ENCODE data around the gene MAP4. TPM values are rescaled to one million over a fixed set of nuclear protein-coding genes. Genes with fewer than 3 reads are reported as not detected.

The MAP4 gene
- total and polyA plus RNA-seq, 4 donors = 110 to 467 (median 266) TPM

DNA sequence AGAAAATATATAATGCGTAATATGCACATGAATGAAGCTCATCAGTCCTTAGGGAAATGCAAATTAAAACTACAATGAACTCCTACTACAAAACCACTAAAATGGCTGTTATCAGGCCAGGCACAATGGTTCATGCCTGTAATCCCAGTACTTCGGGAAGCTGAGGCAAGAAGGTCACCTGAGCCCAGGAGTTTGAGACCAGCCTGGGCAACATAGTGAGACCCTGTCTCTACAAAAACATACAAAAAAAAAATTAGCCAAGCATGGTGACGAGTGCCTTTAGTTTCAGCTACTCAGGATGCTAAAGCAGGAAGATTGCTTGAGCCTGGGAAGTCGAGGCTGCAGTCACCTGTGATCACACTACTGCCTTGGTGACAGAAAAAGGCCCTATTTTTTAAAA lies 85.2 kb downstream of the MAP4 start:
- 92 to 93% methylated on average over 4 of the region's 4 CpGs for WGBS, 2 donors
- Histone ChIP-seq H3K27ac (ENCODE audit: low read depth in 1 of 2, low read length in 2 of 2) (no peak overlapping the region), H3K4me1 (ENCODE audit: control insufficient read depth in 1 of 2, insufficient read depth in 2 of 2, low read length in 2 of 2) (no peaks in the 10 kb centered on the region)

DNA sequence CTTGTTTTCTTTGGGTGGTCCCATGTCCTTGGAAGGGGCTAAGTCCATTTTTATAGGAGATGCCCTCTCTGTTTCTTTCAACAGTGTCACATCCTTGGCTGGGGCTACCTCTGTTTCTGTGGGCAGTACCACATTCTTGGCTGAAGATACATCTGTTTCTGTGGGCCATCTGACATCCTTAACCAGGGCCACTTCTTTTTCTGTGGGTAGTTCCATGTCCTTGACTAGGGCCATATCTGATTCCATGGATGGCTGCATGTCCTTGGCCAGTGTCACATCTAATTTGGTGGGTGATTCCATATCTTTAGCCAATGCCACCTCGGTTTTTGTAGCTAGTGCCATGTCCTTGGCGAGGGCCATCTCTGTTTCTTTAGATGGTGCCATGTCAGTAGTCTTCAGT lies 99.5 kb downstream of the MAP4 start:
- 81 to 86% methylated on average over 2 of the region's 2 CpGs for WGBS, 2 donors
- no peaks in the 10 kb centered on the region for H3K4me1 ChIP-seq (ENCODE audit: control insufficient read depth in 1 of 2, insufficient read depth in 2 of 2, low read length in 2 of 2)
- no peak for DNase-seq
- ATAC-seq (ENCODE audit: low FRiP score) = no peak
- H3K27ac ChIP-seq (ENCODE audit: low read depth in 1 of 2, low read length in 2 of 2) = peak overlapping the region in 1 of 2 donors; percentile 33
- H3K36me3 ChIP-seq (ENCODE audit: control insufficient read depth in 1 of 2, insufficient read depth in 2 of 2, low read length in 1 of 2) = peaks cover 5 to 19% of the 10 kb centered on the region in 2 donors
- no peaks in the 10 kb centered on the region for H3K27me3 ChIP-seq (ENCODE audit: control insufficient read depth in 1 of 2, insufficient read depth in 2 of 2, low read length in 1 of 2)
- H3K4me3 ChIP-seq (ENCODE audit: low read length in 2 of 2) = no peak overlapping the region
- intact Hi-C loops (cut with DNase I) = no loop called here
- no peaks in the 10 kb centered on the region for H3K9me3 ChIP-seq (ENCODE audit: control insufficient read depth, low read length)

More for the DNA sequence above, 85.2 kb downstream of the MAP4 start:
- ATAC-seq (ENCODE audit: low FRiP score) (no peak), DNase-seq (no peak)
- Histone ChIP-seq H3K36me3 (ENCODE audit: control insufficient read depth in 1 of 2, insufficient read depth in 2 of 2, low read length in 1 of 2) (peaks cover 0 to 5% of the 10 kb centered on the region in 2 donors), H3K4me3 (ENCODE audit: low read length in 2 of 2) (no peak overlapping the region), H3K9me3 (ENCODE audit: control insufficient read depth, low read length) (no peaks in the 10 kb centered on the region), H3K27me3 (ENCODE audit: control insufficient read depth in 1 of 2, insufficient read depth in 2 of 2, low read length in 1 of 2) (no peaks in the 10 kb centered on the region)
- intact Hi-C loops (cut with DNase I) = no loop called here

DNA sequence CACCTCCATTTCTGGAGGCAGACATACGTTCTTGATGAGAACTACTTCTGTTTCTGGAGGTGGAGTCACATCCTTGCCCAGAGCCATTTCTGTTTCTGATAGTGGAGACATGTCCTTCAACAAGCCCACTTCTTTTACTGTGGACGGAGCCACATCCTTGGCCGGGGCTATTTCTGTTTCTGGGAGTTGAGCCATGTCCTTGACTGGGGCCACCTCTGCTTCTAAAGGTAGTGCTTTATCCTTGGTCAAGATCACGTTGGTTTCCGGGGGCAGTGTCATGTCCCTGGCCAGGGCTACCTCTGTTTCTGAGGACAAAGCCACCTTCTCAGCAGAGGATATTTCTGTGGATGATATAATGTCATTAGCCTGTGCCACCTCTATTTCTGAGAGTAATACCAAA lies 100.0 kb downstream of the MAP4 start:
- DNase-seq (no peak), ATAC-seq (ENCODE audit: low FRiP score) (no peak)
- WGBS, 2 donors = 12 to 14% methylated on average over 5 of the region's 5 CpGs

DNA sequence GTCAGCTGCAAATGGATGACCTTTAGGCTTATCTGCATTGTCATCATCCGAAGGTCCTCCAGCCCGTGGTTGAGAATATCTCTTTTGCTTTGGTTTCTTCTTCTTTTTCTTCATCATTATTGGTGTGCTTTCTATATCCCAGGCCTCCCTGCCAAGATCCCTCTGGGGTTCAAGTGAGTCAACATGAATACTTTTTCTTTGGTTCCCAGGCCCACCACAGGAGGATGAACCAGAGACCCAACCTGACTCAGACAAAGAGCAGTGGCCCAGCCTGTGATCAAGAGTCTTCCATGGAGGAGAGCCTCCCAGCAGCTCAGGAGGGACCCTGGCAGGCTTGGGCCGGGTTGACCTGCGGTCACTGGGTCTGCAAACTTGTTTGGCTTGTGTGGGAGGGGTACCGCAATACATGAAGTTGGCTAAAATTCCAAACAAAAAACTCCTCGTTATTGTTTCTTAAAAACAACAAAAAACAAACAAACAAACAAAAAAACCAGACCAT lies 104.2 kb downstream of the MAP4 start:
- H3K4me1 ChIP-seq (ENCODE audit: control insufficient read depth in 1 of 2, insufficient read depth in 2 of 2, low read length in 2 of 2) = peaks cover 0 to 10% of the 10 kb centered on the region in 2 donors
- 88 to 89% methylated on average over 6 of the region's 6 CpGs for WGBS, 2 donors
- ATAC-seq (ENCODE audit: low FRiP score) = no peak
- H3K27ac ChIP-seq (ENCODE audit: low read depth in 1 of 2, low read length in 2 of 2) = no peak overlapping the region
- no peaks in the 10 kb centered on the region for H3K27me3 ChIP-seq (ENCODE audit: control insufficient read depth in 1 of 2, insufficient read depth in 2 of 2, low read length in 1 of 2)
- intact Hi-C loops (cut with DNase I) = no loop called here
- H3K9me3 ChIP-seq (ENCODE audit: control insufficient read depth, low read length) = no peaks in the 10 kb centered on the region
- DNase-seq = no peak
- H3K36me3 ChIP-seq (ENCODE audit: control insufficient read depth in 1 of 2, insufficient read depth in 2 of 2, low read length in 1 of 2) = peaks cover 5 to 15% of the 10 kb centered on the region in 2 donors
- no peak overlapping the region for H3K4me3 ChIP-seq (ENCODE audit: low read length in 2 of 2)

More for the DNA sequence above, 100.0 kb downstream of the MAP4 start:
- H3K27ac ChIP-seq (ENCODE audit: low read depth in 1 of 2, low read length in 2 of 2) = peak overlapping the region in 1 of 2 donors; percentile 38
- H3K4me3 ChIP-seq (ENCODE audit: low read length in 2 of 2) = no peak overlapping the region
- H3K9me3 ChIP-seq (ENCODE audit: control insufficient read depth, low read length) = no peaks in the 10 kb centered on the region
- no peaks in the 10 kb centered on the region for H3K27me3 ChIP-seq (ENCODE audit: control insufficient read depth in 1 of 2, insufficient read depth in 2 of 2, low read length in 1 of 2)
- H3K36me3 ChIP-seq (ENCODE audit: control insufficient read depth in 1 of 2, insufficient read depth in 2 of 2, low read length in 1 of 2) = peaks cover 5 to 19% of the 10 kb centered on the region in 2 donors
- no peaks in the 10 kb centered on the region for H3K4me1 ChIP-seq (ENCODE audit: control insufficient read depth in 1 of 2, insufficient read depth in 2 of 2, low read length in 2 of 2)
- intact Hi-C loops (cut with DNase I) = no loop called here

DNA sequence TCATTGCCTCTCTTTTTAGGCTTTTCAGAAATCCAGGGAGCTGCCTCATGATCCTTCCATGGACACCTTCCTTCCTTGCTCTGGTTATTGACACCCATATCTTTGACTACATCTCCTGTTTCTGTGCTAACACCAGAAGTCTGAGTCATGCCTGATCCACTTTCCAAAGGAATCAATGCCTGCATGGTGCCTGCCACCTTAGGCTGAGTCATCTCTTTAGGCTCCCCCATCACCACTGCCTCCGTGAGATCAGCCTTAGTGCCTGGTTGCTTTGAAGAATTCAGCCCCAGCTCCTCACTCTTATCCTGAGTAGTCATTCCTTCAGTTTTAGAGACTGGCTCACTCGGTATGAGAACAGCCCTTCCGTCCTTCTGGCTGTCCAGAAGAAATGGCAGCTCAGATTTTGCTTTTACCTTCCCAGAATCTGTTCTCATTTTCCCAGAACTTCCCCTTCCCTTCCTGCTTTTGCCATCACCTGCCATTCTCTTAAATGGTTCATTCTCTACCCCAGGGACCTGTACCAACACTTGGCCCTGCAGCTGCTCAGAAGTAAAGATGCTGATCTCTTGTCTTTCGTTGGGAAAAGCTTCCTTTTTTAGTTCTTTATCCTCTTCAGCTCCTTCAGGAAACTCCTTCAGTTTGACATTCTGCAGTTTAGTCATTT lies 105.3 kb downstream of the MAP4 start:
- no peaks in the 10 kb centered on the region for H3K27me3 ChIP-seq (ENCODE audit: control insufficient read depth in 1 of 2, insufficient read depth in 2 of 2, low read length in 1 of 2)
- H3K27ac ChIP-seq (ENCODE audit: low read depth in 1 of 2, low read length in 2 of 2) = peak overlapping the region in 1 of 2 donors; percentile 38
- ATAC-seq (ENCODE audit: low FRiP score) = no peak
- 48 to 49% methylated on average over 4 of the region's 4 CpGs for WGBS, 2 donors
- H3K9me3 ChIP-seq (ENCODE audit: control insufficient read depth, low read length) = no peaks in the 10 kb centered on the region
- H3K36me3 ChIP-seq (ENCODE audit: control insufficient read depth in 1 of 2, insufficient read depth in 2 of 2, low read length in 1 of 2) = peaks cover 5 to 8% of the 10 kb centered on the region in 2 donors
- DNase-seq = no peak
- intact Hi-C loops (cut with DNase I) = no loop called here
- H3K4me1 ChIP-seq (ENCODE audit: control insufficient read depth in 1 of 2, insufficient read depth in 2 of 2, low read length in 2 of 2) = peaks cover 0 to 10% of the 10 kb centered on the region in 2 donors
- H3K4me3 ChIP-seq (ENCODE audit: low read length in 2 of 2) = no peak overlapping the region

DNA sequence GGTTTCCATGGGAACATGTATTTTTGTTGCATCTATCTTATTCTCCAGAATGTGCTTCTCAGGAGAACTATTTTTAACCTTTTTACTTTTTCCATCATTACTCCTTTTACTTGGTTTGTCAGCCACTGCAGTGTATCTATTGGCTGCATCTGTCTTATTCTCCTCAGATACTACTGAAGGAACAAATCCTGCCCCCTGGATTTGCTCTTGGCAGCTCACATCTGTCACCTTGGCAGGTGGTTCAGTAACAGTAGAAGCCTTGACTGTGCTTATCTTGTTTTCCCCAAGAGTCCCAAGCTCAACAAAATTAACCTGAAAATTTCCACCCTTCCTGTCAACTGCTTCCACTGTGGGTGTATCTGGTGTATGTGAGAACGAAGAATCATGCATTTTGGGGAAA lies 106.0 kb downstream of the MAP4 start:
- intact Hi-C loops (cut with DNase I) = no loop called here
- H3K27me3 ChIP-seq (ENCODE audit: control insufficient read depth in 1 of 2, insufficient read depth in 2 of 2, low read length in 1 of 2) = no peaks in the 10 kb centered on the region
- peaks cover 0 to 10% of the 10 kb centered on the region in 2 donors for H3K4me1 ChIP-seq (ENCODE audit: control insufficient read depth in 1 of 2, insufficient read depth in 2 of 2, low read length in 2 of 2)
- H3K9me3 ChIP-seq (ENCODE audit: control insufficient read depth, low read length) = no peaks in the 10 kb centered on the region
- H3K27ac ChIP-seq (ENCODE audit: low read depth in 1 of 2, low read length in 2 of 2) = no peak overlapping the region
- peaks cover 0 to 6% of the 10 kb centered on the region in 2 donors for H3K36me3 ChIP-seq (ENCODE audit: control insufficient read depth in 1 of 2, insufficient read depth in 2 of 2, low read length in 1 of 2)
- ATAC-seq (ENCODE audit: low FRiP score) (no peak), DNase-seq (no peak)
- 85 to 86% methylated on average over 1 of the region's 1 CpG for WGBS, 2 donors
- H3K4me3 ChIP-seq (ENCODE audit: low read length in 2 of 2) = no peak overlapping the region

DNA sequence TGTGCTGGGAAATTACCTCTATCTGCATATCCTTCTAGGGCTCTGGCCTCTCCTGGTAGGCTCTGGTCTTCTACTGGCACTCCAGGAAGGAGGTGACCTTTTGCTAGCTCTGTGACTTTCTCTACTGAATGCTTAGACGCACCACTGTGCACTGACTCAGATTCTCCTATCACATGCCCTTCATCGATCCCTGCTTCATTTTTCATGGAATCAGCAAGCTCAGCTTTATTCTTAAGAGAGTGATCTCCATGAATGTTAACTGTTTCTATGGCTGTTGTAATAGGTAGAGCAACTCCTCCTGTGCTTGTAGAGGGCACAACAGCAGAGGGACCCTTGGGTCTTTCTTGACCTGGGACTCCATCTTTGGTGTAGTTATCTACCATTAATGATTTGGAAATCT lies 106.6 kb downstream of the MAP4 start:
- no peak for DNase-seq
- no peak for ATAC-seq (ENCODE audit: low FRiP score)
- WGBS, 2 donors = 81 to 86% methylated on average over 2 of the region's 2 CpGs
- H3K27ac ChIP-seq (ENCODE audit: low read depth in 1 of 2, low read length in 2 of 2) = no peak overlapping the region
- H3K4me3 ChIP-seq (ENCODE audit: low read length in 2 of 2) = no peak overlapping the region
- no peaks in the 10 kb centered on the region for H3K9me3 ChIP-seq (ENCODE audit: control insufficient read depth, low read length)
- peaks cover 0 to 6% of the 10 kb centered on the region in 2 donors for H3K36me3 ChIP-seq (ENCODE audit: control insufficient read depth in 1 of 2, insufficient read depth in 2 of 2, low read length in 1 of 2)
- H3K27me3 ChIP-seq (ENCODE audit: control insufficient read depth in 1 of 2, insufficient read depth in 2 of 2, low read length in 1 of 2) = no peaks in the 10 kb centered on the region
- peaks cover 0 to 10% of the 10 kb centered on the region in 2 donors for H3K4me1 ChIP-seq (ENCODE audit: control insufficient read depth in 1 of 2, insufficient read depth in 2 of 2, low read length in 2 of 2)
- intact Hi-C loops (cut with DNase I) = no loop called here

DNA sequence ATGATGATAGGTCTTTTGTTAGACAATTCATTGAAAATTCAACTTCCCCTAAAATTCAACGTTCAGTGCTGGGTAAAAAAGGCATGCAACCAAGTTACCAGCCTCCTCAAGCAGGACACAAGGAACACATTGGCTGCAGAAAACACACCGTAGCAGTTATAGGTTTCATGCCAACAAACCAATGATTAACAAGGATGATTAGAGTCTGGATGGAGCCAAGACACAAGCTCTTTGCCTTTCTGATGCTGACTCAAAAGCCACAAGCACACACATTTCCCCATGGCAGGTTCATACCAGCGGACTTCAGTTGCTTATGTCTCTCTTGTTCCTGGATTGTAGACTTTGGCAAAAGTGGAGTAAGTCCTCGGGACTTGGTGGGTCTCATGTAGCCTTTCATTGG lies 107.5 kb downstream of the MAP4 start:
- intact Hi-C loops (cut with DNase I) = no loop called here
- ATAC-seq (ENCODE audit: low FRiP score) = no peak
- no peaks in the 10 kb centered on the region for H3K9me3 ChIP-seq (ENCODE audit: control insufficient read depth, low read length)
- DNase-seq = no peak
- H3K27me3 ChIP-seq (ENCODE audit: control insufficient read depth in 1 of 2, insufficient read depth in 2 of 2, low read length in 1 of 2) = no peaks in the 10 kb centered on the region
- no peak overlapping the region for H3K27ac ChIP-seq (ENCODE audit: low read depth in 1 of 2, low read length in 2 of 2)
- peaks cover 0 to 6% of the 10 kb centered on the region in 2 donors for H3K36me3 ChIP-seq (ENCODE audit: control insufficient read depth in 1 of 2, insufficient read depth in 2 of 2, low read length in 1 of 2)
- 76 to 80% methylated on average over 4 of the region's 4 CpGs for WGBS, 2 donors
- H3K4me3 ChIP-seq (ENCODE audit: low read length in 2 of 2) = no peak overlapping the region
- H3K4me1 ChIP-seq (ENCODE audit: control insufficient read depth in 1 of 2, insufficient read depth in 2 of 2, low read length in 2 of 2) = peaks cover 0 to 10% of the 10 kb centered on the region in 2 donors

DNA sequence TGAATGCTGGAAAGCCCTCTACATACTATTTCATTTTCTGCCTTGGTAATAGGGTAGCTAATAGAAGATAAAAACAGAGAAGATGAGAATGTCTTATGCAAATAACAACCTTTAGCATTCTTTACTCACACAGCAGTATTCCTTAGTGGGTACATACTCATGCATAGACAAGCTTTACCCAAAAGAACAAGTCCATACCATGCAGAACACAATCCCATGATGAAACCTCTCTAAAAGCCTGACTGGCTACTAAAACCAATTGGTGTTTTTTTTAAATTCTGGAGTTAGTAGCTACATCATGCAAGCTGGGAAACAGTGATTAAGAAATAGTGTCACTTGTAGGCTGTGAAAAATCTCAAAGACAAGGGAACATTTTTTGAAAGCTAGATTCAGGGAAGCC lies 108.4 kb downstream of the MAP4 start:
- Histone ChIP-seq H3K4me3 (ENCODE audit: low read length in 2 of 2) (no peak overlapping the region), H3K36me3 (ENCODE audit: control insufficient read depth in 1 of 2, insufficient read depth in 2 of 2, low read length in 1 of 2) (peaks cover 0 to 6% of the 10 kb centered on the region in 2 donors), H3K9me3 (ENCODE audit: control insufficient read depth, low read length) (no peaks in the 10 kb centered on the region), H3K27ac (ENCODE audit: low read depth in 1 of 2, low read length in 2 of 2) (no peak overlapping the region), H3K4me1 (ENCODE audit: control insufficient read depth in 1 of 2, insufficient read depth in 2 of 2, low read length in 2 of 2) (peaks cover 0 to 10% of the 10 kb centered on the region in 2 donors), H3K27me3 (ENCODE audit: control insufficient read depth in 1 of 2, insufficient read depth in 2 of 2, low read length in 1 of 2) (no peaks in the 10 kb centered on the region)
- intact Hi-C loops (cut with DNase I) = no loop called here
- DNase-seq = no peak
- ATAC-seq (ENCODE audit: low FRiP score) = no peak
